CD4-positive, alpha-beta T cell treated with Interleukin-15 for 4 hours (primary cell): ENCODE data around the gene MIER1.
"Not testable (repeated sequence)": the region's sequence is repeated elsewhere in the genome, so short reads cannot be mapped to it uniquely, and the experiment has no call there.

ENCODE experiments used
- DNase-seq: peaks from one replicate; pipeline ENCODE4 v3.0.0-alpha.2; 2020; ENCODE audit warnings: low spot score

The MIER1 gene

GRCh38 chr1:66938613-66939012 lies 13.8 kb downstream of the MIER1 start:
- no peak for DNase-seq

- DNase-seq = no peak
These were observed 16.2 kb downstream of the MIER1 start for GRCh38 chr1:66940981-66941380.

GRCh38 chr1:66943361-66943969 lies 18.7 kb downstream of the MIER1 start:
- DNase-seq = no peak

- DNase-seq = no peak
These were observed 19.8 kb downstream of the MIER1 start for GRCh38 chr1:66944330-66945274.

GRCh38 chr1:66945316-66945715 lies 20.5 kb downstream of the MIER1 start:
- DNase-seq = no peak

GRCh38 chr1:66947267-66947666 lies 22.5 kb downstream of the MIER1 start:
- no peak for DNase-seq

GRCh38 chr1:66951513-66951912 lies 26.7 kb downstream of the MIER1 start:
- DNase-seq = no peak

GRCh38 chr1:66954208-66954607 lies 29.4 kb downstream of the MIER1 start:
- no peak for DNase-seq

- no peak for DNase-seq
These were observed 33.1 kb downstream of the MIER1 start for GRCh38 chr1:66957938-66958337.

GRCh38 chr1:66966188-66966873 lies 41.5 kb downstream of the MIER1 start:
- DNase-seq = not testable (repeated sequence)

- DNase-seq = no peak
These were observed 43.8 kb downstream of the MIER1 start for GRCh38 chr1:66968574-66968973.

GRCh38 chr1:66978201-66978600 lies 53.4 kb downstream of the MIER1 start:
- DNase-seq = no peak

GRCh38 chr1:66979621-66980020 lies 54.8 kb downstream of the MIER1 start:
- DNase-seq = not testable (repeated sequence)

GRCh38 chr1:66980745-66981367 lies 56.1 kb downstream of the MIER1 start:
- no peak for DNase-seq

GRCh38 chr1:66981679-66982078 lies 56.9 kb downstream of the MIER1 start:
- DNase-seq = peak; percentile 60

GRCh38 chr1:66982561-66983260 lies 57.9 kb downstream of the MIER1 start:
- no peak for DNase-seq

- no peak for DNase-seq
These were observed 59.7 kb downstream of the MIER1 start for GRCh38 chr1:66984491-66984890.

- no peak for DNase-seq
These were observed 61.0 kb downstream of the MIER1 start for GRCh38 chr1:66985835-66986234.

- DNase-seq = no peak
These were observed 68.3 kb downstream of the MIER1 start for GRCh38 chr1:66993076-66993475.

GRCh38 chr1:66996018-66996682 lies 71.4 kb downstream of the MIER1 start:
- peak; percentile 59 for DNase-seq

- no peak for DNase-seq
These were observed 74.2 kb downstream of the MIER1 start for GRCh38 chr1:66998972-66999371.
